Renal pelvis (tissue), 4 donors: ENCODE measurements around the gene CACNB3. TPM values are rescaled to one million over a fixed set of nuclear protein-coding genes. Genes with fewer than 3 reads are reported as not detected.
"Not testable (repeated sequence)": the region's sequence is repeated elsewhere in the genome, so short reads cannot be mapped to it uniquely, and the experiment has no call there.

ENCODE experiments used
- DNase-seq: peaks from one replicate; pipeline ENCODE4 v3.0.0-alpha.2; 2013
- polyA plus RNA-seq, 3 donors: library from polyadenylated mRNA; unstranded; fragments of 120-200 nt; gene quantifications; one replicate each; pipeline ENCODE4 v1.2.1, GENCODE V29; 2013; ENCODE audit not compliant: insufficient read length in 3 of 3

CACNB3 gene
- polyA plus RNA-seq, 3 donors = 53.1 to 62.3 (median 56.2) TPM

DNA sequence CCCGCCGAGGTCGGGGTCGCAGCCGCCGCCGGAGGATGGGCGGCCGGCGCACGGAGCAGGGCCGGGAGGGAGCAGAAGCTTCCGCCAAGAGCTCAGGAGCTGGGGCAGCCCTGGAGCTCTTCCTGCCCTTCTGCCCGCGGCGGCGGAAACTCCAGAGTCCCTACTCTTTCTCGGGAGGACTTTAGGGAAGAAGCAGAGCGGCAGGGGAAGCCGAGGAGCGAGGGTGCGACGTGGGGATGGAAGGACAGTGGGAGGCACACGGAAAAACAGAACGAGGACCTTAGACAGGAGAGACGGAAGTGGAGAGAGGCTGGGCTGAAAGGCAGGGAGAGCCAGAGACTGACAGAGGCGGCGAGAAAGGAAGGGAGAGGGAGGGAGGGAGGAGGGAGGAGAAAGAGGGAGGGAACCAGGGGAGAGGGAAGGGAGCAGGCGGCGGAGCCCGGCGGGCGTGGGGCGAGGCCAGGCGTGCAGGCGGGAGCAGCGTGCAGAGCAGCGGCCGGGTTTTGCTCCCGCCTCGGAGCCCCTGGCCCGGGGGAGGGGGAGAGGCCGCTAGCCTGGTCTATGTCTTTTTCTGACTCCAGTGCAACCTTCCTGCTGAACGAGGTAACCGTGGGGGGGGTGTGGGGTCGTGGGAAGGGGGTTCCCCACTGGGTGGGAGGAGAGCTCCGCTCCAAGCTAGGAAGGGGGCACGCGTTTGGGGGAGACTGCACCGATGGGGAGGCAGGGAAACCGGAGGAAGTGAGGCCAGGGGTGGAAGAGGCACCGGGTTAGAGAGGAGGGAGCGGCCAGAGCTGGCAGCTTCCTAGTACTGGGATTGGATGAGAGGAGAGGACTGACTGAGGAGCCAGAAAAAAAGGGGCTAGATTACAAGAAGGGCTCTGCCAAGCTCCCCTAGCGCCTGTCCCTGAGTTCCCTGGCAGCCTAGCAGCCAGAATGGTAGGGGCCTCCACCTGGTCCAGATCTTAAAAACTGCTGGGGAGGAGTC is 2.9 kb upstream of the CACNB3 start:
- peak; percentile 83 for DNase-seq

DNA sequence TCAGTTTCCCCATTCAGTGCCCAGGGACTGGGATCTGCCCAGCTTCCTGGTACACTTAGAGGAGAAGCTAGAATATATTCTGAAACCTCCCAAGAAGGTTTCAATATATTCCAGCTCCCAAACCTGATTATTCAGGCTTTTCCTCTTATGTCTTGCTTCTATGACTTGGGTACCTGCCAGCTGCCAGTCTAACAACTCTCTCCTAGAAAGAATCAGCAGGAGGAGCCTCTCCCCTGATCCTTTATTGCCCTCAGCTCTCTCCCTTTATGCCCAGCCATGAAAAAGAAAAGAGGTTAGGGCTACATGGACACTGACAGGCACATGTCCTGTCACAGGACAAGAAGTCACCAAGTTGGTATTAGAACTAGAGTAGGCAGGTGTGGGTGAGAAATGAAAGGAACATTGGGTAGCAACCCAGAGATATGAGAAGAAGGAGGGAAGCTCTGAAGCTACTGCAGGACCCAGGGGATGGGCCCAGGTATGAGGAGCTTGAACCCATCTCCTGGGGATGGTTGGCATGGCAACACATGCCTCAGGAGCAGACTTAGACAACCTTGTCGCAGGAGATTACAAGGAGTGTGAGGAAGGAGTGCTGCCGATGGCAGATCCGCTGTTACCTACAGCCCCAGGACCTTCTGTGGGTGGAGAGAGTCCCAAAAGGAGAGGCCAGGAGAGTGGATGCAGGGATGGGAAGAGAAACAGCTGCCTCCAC is 2.0 kb upstream of the CACNB3 start:
- no peak for DNase-seq

DNA sequence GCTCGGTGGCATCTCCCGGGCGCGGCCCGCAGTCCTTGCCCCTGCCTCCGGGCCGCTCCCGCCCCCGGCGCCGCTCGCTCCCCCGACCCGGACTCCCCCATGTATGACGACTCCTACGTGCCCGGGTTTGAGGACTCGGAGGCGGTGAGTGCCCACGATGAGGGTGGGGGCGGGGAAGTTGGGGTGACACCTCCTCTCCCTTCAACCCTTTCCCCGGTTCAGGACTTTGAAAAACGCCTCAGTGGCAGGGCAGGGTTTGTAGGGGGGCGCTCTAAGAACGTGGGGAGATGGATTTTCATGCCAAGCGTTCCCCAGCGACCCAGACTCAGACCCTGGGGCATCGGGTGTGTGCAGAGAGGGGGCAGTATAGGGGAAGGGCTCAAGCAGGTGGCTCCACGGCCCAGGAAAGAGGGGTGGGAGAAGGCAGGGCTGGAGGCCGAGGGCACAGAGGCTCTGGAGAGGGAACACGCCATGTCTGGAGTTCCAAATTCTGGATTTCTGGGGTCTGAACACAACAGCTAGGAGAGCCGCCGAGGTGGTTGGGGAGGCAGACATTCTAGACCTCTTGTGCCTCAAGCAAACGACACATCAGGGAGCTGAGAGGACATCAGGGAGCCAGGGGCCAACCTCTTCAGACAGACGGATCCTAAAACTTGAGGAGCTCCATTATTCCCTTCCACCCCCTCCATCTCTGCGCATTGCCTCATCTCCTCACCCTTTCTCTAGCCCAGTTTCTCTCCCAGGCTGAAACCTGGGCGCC is 715 bp downstream of the CACNB3 start:
- no peak for DNase-seq

DNA sequence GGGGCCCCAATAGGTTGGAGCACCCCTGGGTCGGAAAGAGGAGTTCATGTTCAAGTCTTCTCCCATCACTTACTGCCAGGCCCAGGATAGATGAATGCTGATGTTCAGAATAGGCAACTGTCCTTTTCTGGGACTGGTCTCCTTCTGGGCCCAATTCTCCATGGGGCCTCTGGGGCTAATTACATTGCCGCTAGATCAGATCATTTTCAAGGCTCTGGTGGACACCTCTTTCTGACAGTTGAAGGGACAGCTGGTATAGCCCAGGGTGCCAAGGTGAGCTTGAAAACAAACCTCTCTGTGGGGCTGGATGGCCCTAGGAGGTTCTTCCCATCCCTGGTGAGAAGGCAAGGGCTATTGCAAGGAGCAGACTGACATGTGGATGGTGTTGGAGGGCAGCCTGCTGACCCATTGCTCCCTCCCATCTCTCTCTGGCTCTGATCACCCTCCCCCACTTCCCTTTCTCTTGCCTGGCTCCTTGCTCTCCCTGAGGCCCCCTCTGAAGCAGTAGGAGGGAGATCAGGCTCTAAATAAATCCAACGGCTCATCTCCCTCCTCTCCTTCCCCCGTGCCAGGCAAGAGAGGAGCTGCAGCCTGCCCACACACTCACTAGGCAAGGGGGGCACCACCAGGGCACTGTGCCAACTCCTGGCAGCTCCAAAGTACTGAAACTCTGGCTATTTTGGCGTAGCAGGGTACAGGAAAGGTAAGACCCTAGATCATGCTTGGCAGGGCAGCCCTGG is 1.9 kb downstream of the CACNB3 start:
- DNase-seq = peak; percentile 42

DNA sequence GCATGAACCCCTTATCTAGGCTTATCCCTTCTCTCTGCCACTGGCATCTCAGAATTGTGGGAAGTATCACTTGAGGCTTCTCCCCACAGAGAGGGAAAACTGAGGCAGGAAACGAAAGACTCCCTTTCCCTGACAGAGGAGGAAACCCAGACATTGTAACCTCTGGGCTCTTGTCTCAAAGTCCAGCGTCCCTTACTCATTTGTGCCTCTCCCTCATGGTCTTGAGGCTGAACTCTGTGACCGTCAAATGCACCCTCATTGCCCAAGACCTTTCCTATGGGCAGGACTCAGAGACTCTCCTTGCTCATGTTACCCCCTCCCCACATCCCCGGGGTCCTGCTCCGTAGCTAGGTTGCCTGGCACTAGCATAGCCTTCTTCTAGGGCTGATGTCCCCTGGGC is 3.8 kb downstream of the CACNB3 start:
- no peak for DNase-seq

DNA sequence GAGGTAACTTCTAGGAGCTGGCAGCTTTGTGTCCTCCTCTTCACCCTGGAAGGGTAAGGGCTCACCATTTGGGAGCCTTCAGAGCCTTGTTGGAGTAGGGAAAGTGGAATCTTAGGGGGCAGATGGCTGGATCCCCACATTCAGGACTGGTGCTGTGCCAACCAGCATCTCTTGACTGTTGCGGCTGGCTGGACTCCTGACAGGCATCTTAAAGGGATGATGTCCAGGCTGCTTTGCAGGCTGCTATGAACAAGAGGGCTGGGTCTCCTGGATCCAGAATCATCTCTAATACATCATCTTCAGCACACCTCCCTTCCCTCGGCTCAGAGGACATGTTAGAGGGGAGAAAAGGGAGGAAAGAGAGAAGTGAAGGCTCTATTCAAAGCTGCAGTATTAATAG is 4.4 kb downstream of the CACNB3 start:
- DNase-seq = no peak

DNA sequence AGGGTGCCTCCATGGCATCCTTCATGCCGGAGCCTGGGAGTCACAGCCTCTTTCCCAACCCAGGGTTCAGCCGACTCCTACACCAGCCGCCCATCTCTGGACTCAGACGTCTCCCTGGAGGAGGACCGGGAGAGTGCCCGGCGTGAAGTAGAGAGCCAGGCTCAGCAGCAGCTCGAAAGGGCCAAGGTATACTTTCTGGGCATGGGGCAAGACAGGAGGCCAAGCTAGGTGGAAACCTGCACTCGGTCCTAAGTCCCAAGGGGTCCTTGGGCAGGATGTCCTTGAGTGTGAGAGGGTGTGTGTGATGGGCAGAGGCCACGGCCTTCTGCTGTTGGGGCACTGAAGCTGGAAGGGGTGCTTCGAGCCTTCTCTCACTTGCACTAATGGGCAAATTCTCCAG is 5.0 kb downstream of the CACNB3 start:
- DNase-seq = no peak

DNA sequence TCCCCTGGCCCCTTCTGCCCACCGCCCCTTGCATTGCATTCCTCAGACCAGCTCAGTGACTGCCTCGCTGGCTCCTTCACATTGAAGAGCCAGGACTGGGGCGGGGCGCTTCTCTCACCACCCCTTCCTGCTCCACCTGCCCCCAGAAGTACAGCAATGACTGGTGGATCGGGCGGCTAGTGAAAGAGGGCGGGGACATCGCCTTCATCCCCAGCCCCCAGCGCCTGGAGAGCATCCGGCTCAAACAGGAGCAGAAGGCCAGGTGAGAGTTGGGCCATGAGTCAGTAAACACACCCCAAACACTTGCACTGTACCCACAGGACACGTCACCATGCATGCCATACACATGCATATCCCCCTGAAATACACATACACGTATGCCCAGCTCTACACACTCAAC is 5.8 kb downstream of the CACNB3 start:
- DNase-seq = no peak

DNA sequence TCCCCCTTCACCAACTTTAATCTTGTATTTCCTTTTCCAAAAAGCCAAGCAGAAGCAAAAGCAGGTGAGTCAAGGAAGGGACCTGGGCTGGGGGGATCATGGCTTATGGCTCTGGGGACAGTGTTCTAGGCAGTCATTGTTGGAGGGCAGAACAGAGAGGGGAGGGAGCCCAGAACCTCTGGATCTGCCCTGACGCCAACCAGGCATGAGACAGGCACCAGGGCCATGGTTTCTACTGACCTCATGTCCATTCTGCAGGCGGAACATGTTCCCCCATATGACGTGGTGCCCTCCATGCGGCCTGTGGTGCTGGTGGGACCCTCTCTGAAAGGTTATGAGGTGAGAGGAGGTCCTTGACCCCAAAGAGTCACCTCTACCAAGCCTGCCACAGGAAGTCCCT is 6.6 kb downstream of the CACNB3 start:
- no peak for DNase-seq

DNA sequence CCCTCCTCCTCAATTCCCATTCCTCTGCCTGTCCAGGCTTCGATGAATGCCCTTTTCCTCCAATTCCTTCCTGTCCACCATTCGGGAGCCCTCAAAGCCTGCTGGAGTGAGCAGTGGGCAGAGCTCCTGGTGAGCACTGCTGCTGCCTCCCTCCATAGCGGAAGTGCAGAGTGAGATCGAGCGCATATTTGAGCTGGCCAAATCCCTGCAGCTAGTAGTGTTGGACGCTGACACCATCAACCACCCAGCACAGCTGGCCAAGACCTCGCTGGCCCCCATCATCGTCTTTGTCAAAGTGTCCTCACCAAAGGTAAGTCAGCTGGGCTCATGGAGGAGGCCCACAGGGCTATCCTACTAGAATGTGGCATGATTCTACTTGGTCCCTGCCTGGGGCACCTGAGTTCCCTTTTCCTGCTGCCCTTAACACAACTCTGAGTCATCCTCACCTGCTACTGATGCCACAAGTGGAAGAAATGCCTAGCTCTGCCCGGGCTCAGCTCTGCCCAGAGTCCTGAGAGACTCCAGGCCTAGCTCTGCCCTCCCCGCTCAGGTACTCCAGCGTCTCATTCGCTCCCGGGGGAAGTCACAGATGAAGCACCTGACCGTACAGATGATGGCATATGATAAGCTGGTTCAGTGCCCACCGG is 8.0 kb downstream of the CACNB3 start:
- DNase-seq = no peak

DNA sequence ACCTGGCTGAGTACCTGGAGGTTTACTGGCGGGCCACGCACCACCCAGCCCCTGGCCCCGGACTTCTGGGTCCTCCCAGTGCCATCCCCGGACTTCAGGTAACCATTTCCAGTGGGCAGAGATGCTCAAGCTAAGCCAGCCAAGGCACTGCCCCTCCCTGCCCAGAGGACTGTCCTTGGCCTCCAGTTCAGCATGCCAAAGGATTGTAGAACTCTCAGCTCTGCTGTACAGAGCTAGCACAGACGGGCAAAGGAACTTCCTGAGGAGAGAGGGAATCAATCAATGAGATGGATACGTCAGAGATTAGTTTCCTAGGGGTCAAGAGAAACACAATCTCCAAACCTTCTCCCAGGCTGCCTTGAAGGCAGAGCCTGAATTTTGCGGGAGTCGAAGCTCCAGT is 8.7 kb downstream of the CACNB3 start:
- DNase-seq = no peak

DNA sequence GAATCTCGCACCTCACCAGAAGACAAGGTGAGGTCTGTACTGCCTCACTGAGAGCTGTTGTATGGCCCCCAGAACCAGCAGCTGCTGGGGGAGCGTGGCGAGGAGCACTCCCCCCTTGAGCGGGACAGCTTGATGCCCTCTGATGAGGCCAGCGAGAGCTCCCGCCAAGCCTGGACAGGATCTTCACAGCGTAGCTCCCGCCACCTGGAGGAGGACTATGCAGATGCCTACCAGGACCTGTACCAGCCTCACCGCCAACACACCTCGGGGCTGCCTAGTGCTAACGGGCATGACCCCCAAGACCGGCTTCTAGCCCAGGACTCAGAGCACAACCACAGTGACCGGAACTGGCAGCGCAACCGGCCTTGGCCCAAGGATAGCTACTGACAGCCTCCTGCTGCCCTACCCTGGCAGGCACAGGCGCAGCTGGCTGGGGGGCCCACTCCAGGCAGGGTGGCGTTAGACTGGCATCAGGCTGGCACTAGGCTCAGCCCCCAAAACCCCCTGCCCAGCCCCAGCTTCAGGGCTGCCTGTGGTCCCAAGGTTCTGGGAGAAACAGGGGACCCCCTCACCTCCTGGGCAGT is 9.3 kb downstream of the CACNB3 start:
- DNase-seq = no peak

DNA sequence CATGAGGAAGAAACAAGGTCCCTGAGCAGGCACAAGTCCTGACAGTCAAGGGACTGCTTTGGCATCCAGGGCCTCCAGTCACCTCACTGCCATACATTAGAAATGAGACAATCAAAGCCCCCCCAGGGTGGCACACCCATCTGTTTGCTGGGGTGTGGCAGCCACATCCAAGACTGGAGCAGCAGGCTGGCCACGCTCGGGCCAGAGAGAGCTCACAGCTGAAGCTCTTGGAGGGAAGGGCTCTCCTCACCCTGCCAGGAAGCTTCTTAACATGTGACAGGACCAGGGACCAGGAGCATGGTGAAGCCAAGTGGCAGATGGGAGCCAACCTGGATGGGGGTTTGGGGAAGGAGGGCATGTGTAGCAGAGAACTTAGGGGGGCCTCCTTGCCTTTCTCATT is 10.0 kb downstream of the CACNB3 start:
- no peak for DNase-seq

DNA sequence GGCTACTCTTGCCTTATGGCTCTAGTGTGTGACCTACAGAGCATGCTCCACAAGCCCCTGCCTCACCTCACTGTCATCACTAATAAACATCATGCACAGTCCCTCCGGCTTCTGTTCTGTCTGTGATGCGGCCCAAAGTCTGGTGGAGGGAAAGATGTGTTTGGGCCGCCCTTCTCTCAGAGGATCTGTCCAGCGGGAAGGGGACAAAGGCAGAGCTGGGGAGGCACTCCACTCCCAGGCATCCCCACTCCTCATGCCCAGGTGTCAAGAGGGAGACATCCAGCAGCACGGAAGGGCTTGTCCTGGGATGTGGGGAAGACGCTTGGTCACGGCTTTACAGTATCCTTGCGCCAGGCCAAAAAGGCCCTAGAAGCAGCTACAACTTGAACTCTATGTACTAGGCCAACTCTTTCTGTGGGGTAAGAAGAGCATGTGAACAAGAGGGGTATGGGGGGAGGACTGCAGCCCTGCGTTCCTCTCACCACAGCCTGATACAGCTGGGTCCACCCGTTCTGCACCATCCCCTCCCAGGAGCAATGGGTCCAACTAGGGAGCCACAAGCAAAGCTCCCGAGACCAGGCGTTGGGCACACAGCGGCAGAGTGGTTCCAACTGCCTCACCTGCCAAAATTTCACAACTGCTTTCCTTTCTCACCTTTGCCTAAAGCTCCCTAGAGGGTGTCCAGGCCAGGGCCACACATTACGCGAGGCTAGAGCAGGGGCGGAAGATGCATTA is 10.7 kb downstream of the CACNB3 start:
- no peak for DNase-seq

DNA sequence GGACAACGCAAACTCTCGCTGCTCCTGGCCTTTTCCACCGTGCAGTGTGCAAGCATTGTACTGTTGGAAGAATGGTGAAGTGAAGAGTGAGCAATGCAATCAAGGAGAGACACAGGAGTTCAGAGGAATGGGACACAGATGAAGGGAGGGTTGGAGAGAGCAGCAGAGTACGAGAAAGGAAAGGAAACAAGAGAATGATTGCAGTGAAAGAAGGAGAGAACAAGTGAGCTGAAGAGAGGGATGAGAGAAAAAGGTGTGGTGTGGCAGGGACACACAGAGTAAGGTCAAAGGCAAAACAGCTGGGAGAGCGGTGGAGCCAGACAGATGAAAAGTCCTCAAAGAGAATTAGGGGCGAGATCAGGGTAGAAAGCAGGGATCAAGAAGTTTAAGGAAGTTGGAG is 13.0 kb downstream of the CACNB3 start:
- DNase-seq = no peak

DNA sequence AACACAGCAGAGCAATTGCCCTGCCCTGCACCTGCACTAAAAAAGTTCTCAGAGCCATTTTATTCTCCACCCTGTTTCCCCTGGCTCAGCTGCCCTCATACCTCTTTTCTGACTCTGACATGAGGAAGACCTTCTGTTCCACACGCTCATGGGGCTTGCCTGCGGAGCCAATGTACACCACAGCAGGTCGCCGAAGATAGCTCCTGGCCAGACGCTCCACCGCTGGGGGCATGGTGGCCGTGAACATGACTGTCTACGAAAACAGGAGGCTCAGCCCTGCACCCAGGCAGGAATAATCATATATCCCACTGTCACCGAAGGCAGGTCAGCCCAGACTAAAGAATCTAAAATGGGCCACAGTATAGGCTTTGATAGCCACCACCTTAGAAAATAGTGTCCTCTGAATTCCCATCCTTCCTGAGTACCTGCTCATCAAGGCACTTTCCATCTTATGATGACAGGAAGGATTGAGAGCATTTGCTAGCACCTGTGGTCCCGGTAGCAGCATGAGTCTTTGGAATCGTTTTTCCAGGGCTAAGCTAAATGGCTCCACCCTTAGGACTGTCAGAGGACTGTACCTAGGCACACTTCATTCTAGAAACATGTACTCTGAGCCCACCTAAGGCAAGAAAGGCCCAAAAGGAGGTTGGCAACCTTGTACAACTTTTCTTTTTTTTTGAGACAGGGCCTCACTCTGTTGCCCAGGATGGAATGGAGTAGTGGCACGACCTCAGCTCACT is 14.2 kb downstream of the CACNB3 start:
- no peak for DNase-seq

DNA sequence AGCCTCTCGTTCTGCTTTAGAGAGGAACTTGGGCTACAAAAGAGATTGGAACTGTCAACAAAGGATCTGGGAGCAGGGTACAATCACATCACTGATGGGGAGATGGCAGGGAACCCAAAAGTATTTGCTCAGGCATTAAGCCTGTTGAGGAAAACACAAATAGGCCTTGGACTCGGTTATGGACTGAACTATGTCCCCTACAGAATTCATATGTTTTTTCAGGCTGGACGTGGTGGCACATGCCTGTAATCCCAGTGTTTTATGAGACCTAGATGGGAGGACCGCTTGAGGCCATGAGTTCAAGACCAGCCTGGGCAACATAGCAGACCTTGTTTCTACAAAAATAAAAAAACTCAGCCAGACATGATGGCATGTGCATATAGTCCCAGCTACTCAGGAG is 19.8 kb downstream of the CACNB3 start:
- DNase-seq = no peak

DNA sequence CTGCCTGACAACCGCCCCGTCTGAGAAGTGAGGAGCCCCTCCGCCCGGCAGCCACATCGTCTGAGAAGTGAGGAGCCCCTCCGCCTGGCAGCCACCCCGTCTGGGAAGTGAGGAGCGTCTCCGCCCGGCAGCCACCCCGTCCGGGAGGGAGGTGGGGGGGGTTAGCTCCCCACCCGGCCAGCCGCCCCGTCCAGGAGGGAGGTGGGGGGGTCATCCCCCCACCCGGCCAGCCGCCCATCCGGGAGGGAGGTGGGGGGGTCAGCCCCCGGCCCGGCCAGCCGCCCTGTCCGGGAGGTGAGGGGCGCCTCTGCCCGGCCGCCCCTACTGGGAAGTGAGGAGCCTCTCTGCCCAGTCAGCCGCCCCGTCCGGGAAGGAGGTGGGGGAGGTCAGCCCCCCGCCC is 23.7 kb downstream of the CACNB3 start:
- DNase-seq = not testable (repeated sequence)
